ENCODE data around the gene SMPD3. TPM values are rescaled to one million over a fixed set of nuclear protein-coding genes. Genes with fewer than 3 reads are reported as not detected.

Gene SMPD3
- total and polyA plus RNA-seq, 7 donors = 0.04 to 0.21 (median 0.08) TPM

- WGBS, 3 donors = 62 to 64% (median 64%) methylated on average over 5 of the region's 5 CpGs
- Histone ChIP-seq H3K4me3 (no peak overlapping the region), H3K36me3 (ENCODE audit: insufficient read depth in 1 of 2, low read depth in 1 of 2) (no peaks in the 10 kb centered on the region), H3K27ac (no peak overlapping the region), H3K9me3 (no peaks in the 10 kb centered on the region), H3K4me1 (no peaks in the 10 kb centered on the region), H3K27me3 (ENCODE audit: insufficient read depth in 3 of 3, low read length in 2 of 3) (peaks cover 0 to 12% (median 0%) of the 10 kb centered on the region in 3 donors)
- TF ChIP-seq, protein P1, sequence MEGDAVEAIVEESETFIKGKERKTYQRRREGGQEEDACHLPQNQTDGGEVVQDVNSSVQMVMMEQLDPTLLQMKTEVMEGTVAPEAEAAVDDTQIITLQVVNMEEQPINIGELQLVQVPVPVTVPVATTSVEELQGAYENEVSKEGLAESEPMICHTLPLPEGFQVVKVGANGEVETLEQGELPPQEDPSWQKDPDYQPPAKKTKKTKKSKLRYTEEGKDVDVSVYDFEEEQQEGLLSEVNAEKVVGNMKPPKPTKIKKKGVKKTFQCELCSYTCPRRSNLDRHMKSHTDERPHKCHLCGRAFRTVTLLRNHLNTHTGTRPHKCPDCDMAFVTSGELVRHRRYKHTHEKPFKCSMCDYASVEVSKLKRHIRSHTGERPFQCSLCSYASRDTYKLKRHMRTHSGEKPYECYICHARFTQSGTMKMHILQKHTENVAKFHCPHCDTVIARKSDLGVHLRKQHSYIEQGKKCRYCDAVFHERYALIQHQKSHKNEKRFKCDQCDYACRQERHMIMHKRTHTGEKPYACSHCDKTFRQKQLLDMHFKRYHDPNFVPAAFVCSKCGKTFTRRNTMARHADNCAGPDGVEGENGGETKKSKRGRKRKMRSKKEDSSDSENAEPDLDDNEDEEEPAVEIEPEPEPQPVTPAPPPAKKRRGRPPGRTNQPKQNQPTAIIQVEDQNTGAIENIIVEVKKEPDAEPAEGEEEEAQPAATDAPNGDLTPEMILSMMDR (IDR thresholded peaks at IDR 0.05) = no peak
- DNase-seq (no peak), ATAC-seq (no peak)
- intact Hi-C loops (cut with DNase I) = no loop called here
Measured at GRCh38 chr16:68434624-68435210, 13.6 kb downstream of the SMPD3 start.

DNA sequence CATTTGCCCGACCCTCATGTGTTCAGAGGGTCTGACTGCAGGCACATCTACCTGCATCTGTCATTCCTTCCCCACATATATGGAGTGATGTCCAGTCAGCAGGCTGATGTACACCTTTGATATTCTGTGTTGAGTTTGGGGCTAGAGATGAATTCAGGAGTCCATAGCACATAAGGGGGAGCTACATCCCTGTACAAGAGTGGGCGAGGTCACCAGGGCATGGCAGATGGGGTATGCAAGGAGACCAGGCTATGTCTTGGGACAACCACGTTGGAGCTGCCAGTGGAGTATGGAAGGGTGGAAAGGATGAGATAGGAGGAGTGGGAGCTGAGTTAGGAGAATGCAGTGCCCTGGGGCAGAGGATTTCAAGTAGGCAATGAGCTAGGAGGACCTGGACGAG lies 15.0 kb downstream of the SMPD3 start:
- no peak overlapping the region for H3K4me3 ChIP-seq
- no peaks in the 10 kb centered on the region for H3K4me1 ChIP-seq
- no peaks in the 10 kb centered on the region for H3K36me3 ChIP-seq (ENCODE audit: insufficient read depth in 1 of 2, low read depth in 1 of 2)
- TF ChIP-seq, protein P1 (IDR thresholded peaks at IDR 0.05) = no peak
- H3K27me3 ChIP-seq (ENCODE audit: insufficient read depth in 3 of 3, low read length in 2 of 3) = no peaks in the 10 kb centered on the region
- WGBS, 3 donors = 77 to 83% (median 77%) methylated on average over 4 of the region's 4 CpGs
- no peak overlapping the region for H3K27ac ChIP-seq
- no peaks in the 10 kb centered on the region for H3K9me3 ChIP-seq
- DNase-seq (no peak), ATAC-seq (no peak)
- intact Hi-C loops (cut with DNase I) = no loop called here

DNA sequence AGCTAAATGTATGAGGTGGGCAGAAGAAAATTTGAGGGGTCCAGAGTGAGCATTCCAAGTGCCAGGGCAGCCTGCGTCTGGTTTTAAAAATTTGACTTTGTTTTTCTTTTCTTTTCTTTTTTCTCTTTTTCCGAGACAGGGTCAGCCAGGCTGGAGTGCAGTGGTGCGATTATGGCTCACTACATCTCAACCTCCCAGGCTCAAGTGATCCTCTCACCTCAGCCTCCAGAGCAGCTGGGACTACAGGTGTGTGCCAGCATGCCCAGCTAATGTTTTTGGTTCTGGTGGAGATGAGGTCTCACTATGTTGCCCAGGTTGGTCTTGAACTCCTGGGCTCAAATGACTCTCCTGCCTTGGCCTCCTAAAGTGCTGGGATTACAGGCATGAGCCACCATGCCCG lies 15.6 kb downstream of the SMPD3 start:
- no peaks in the 10 kb centered on the region for H3K9me3 ChIP-seq
- WGBS, 3 donors = 86 to 93% (median 91%) methylated on average over 4 of the region's 4 CpGs
- intact Hi-C loops (cut with DNase I) = no loop called here
- DNase-seq = no peak
- H3K27me3 ChIP-seq (ENCODE audit: insufficient read depth in 3 of 3, low read length in 2 of 3) = no peaks in the 10 kb centered on the region
- H3K4me3 ChIP-seq = no peak overlapping the region
- no peak overlapping the region for H3K27ac ChIP-seq
- ATAC-seq = no peak
- H3K4me1 ChIP-seq = no peaks in the 10 kb centered on the region
- H3K36me3 ChIP-seq (ENCODE audit: insufficient read depth in 1 of 2, low read depth in 1 of 2) = no peaks in the 10 kb centered on the region
- TF ChIP-seq, protein P1 (IDR thresholded peaks at IDR 0.05) = no peak

DNA sequence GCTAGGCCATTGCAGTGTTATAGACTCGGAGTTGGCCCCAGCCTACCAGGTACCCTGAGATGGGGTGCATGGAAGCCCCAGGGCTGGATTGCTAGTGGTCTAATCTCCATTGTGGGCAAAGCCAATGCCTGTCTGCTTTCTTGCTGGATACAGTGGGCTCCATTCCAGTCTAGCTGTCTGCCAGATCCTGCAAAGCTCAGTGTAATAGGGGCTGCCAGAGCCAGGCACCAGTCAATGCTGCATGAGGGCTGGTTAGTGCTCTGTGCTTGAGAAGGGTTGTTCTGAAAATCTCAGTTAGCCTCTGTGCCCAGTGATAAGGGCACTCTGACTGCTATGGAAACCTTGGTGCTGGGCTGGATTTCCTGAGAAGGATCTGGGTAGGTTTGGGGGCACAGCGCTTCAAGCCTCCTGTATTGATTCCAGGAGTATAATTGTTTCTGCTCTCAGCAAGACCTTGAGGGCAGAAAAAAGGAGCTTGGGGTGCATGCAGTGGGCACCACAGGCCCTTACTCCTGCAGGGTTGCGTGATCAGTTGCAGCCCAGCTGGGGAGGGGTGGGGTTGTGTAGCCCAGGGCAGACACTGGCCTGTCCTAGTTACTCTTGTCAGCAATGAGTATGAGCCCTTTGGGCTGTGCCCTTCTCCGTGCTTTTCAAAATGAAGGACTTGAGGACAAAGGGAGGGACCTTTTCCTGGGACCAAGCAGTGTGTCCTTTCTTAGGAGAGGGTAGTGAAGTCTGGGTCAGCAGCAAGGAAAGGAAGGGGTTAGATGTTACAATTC lies 19.0 kb downstream of the SMPD3 start:
- H3K36me3 ChIP-seq (ENCODE audit: insufficient read depth in 1 of 2, low read depth in 1 of 2) = no peaks in the 10 kb centered on the region
- no peaks in the 10 kb centered on the region for H3K27me3 ChIP-seq (ENCODE audit: insufficient read depth in 3 of 3, low read length in 2 of 3)
- intact Hi-C loops (cut with DNase I) = no loop called here
- no peaks in the 10 kb centered on the region for H3K9me3 ChIP-seq
- no peak overlapping the region for H3K27ac ChIP-seq
- H3K4me1 ChIP-seq = no peaks in the 10 kb centered on the region
- TF ChIP-seq, protein P1 (IDR thresholded peaks at IDR 0.05) = no peak
- ATAC-seq = no peak
- WGBS, 3 donors = 68 to 70% (median 69%) methylated on average over 4 of the region's 4 CpGs
- H3K4me3 ChIP-seq = no peak overlapping the region
- no peak for DNase-seq
